ENCODE results near the gene PLA2G2D. TPM values are rescaled to one million over a fixed set of nuclear protein-coding genes. Genes with fewer than 3 reads are reported as not detected.

Gene PLA2G2D
- total and polyA plus RNA-seq, 9 of the 15 experiments (the other 6 are each of a cell fraction or from before 2014, with no cell fraction given), result not detected

- no peak overlapping the region for H3K4me3 ChIP-seq
- H3K27ac ChIP-seq (ENCODE audit: extremely low read depth, low read depth, low read length), result no peak overlapping the region
- DNase-seq (ENCODE audit: extremely low read depth in 1 of 4, low spot score in 3 of 4), result no peak
- H2AFZ ChIP-seq (ENCODE audit: low read depth, low read length), result no peak overlapping the region
- no peaks in the 10 kb centered on the region for H3K9me3 ChIP-seq (replicated peaks; ENCODE audit: control insufficient read depth, insufficient read depth, low read depth, low read length)
- no peaks in the 10 kb centered on the region for H3K9me1 ChIP-seq (ENCODE audit: control insufficient read depth, insufficient read depth, low read length)
- intact Hi-C loops (cut with micrococcal nuclease), result no loop called here
- no peaks in the 10 kb centered on the region for H3K36me3 ChIP-seq (ENCODE audit: control insufficient read depth, insufficient read depth, low read length)
- H3K79me2 ChIP-seq (ENCODE audit: control insufficient read depth, insufficient read depth, low read length), result no peaks in the 10 kb centered on the region
- TF ChIP-seq MAX (CRISPR knock-in tag; IDR thresholded peaks at IDR 0.05) (no peak), SMAD3 (CRISPR knock-in tag; conservative IDR thresholded peaks at IDR 0.05) (no peak), ELF2 (CRISPR knock-in tag; IDR thresholded peaks at IDR 0.05) (no peak), RHOXF2B (CRISPR knock-in tag; conservative IDR thresholded peaks at IDR 0.05) (no peak), NFE2 (IDR thresholded peaks at IDR 0.05; ENCODE audit: low read depth) (no peak), ETS1 (conservative IDR thresholded peaks at IDR 0.05; ENCODE audit: control insufficient read depth, low read depth, low read length) (no peak), RBFOX2 (IDR thresholded peaks at IDR 0.05; ENCODE audit: low read depth, low read length) (no peak), POLR2AphosphoS2 (IDR thresholded peaks at IDR 0.05; ENCODE audit: low read length) (no peak)
- 0% methylated on average over 7 of the region's 7 CpGs for WGBS (ENCODE audit: insufficient coverage, low coverage, missing lambda C conversion rate)
- H3K27me3 ChIP-seq (ENCODE audit: control insufficient read depth in 2 of 2, insufficient read depth in 2 of 2, low read length in 2 of 2), result peaks cover 36 to 57% of the 10 kb centered on the region in 2 experiments
- H4K20me1 ChIP-seq (replicated peaks; ENCODE audit: control insufficient read depth, insufficient read depth, low read length), result no peaks in the 10 kb centered on the region
- ATAC-seq, result no peak
- in situ Hi-C loops (cut with MboI), result no loop called here
- no peak overlapping the region for H3K9ac ChIP-seq (ENCODE audit: insufficient read depth in 1 of 2, low read depth in 2 of 2, low read length in 2 of 2)
- no TSS peak for BruUV-seq (replicated peaks)
- no peak overlapping the region for H3K4me2 ChIP-seq (ENCODE audit: insufficient read depth, low read length)
- H3K4me1 ChIP-seq (replicated peaks in 1 of 2; ENCODE audit: control insufficient read depth in 2 of 2, insufficient read depth in 2 of 2, low read length in 2 of 2), result no peaks in the 10 kb centered on the region
- POLR2A ChIA-PET, result no interaction called here
- FAIRE-seq, result no peak
- CTCF ChIA-PET (ENCODE audit: low intra/inter-chr PET ratio), result no interaction called here
These were observed 46.6 kb downstream of the PLA2G2D start for GRCh38 chr1:20072771-20073170.
